GM21367 (cell line): ENCODE results near the gene RNF187.

Experiments used
- ATAC-seq: cut with Tn5 transposase; IDR thresholded peaks from one replicate; pipeline ENCODE4 v1.9.1; 2021; ENCODE audit not compliant: unreplicated experiment

RNF187 gene

GRCh38 chr1:228487336-228488124 lies at the start of gene RNF187:
RNF187 (plus strand) TSS chr1:228487382.
- peak; percentile 22 for ATAC-seq

- ATAC-seq, result no peak
Measured at GRCh38 chr1:228437424-228437962, 49.7 kb upstream of the RNF187 start.

- no peak for ATAC-seq
Measured at GRCh38 chr1:228438266-228438665, 48.9 kb upstream of the RNF187 start.

- ATAC-seq, result no peak
Measured at GRCh38 chr1:228440761-228441500, 46.3 kb upstream of the RNF187 start.

GRCh38 chr1:228443395-228443794 lies 43.8 kb upstream of the RNF187 start:
- ATAC-seq, result no peak

GRCh38 chr1:228445490-228445842 lies 41.7 kb upstream of the RNF187 start:
- ATAC-seq, result peak; percentile 17

GRCh38 chr1:228445843-228446650 lies 41.1 kb upstream of the RNF187 start:
- peak; percentile 57 for ATAC-seq

GRCh38 chr1:228446852-228447251 lies 40.3 kb upstream of the RNF187 start:
- ATAC-seq, result no peak

- no peak for ATAC-seq
Measured at GRCh38 chr1:228448372-228448771, 38.8 kb upstream of the RNF187 start.

- ATAC-seq, result no peak
Measured at GRCh38 chr1:228450200-228450599, 37.0 kb upstream of the RNF187 start.

GRCh38 chr1:228452194-228453021 lies 34.8 kb upstream of the RNF187 start:
- no peak for ATAC-seq

- no peak for ATAC-seq
Measured at GRCh38 chr1:228453022-228453560, 34.1 kb upstream of the RNF187 start.

GRCh38 chr1:228453614-228454013 lies 33.6 kb upstream of the RNF187 start:
- ATAC-seq, result no peak

- ATAC-seq, result no peak
Measured at GRCh38 chr1:228454238-228454637, 32.9 kb upstream of the RNF187 start.

GRCh38 chr1:228455715-228456114 lies 31.5 kb upstream of the RNF187 start:
- no peak for ATAC-seq

GRCh38 chr1:228456252-228457016 lies 30.7 kb upstream of the RNF187 start:
- ATAC-seq, result no peak

GRCh38 chr1:228457017-228457395 lies 30.2 kb upstream of the RNF187 start:
- ATAC-seq, result peak; percentile 11

GRCh38 chr1:228457396-228458176 lies 29.6 kb upstream of the RNF187 start:
- peak; percentile 76 for ATAC-seq
